Vagina (tissue), 2 donors: Measurements from ENCODE around the gene MEGF10.

Experiments
- POLR2A ChIP-seq, 2 donors: fragments of 450-650 bp; IDR thresholded peaks; one replicate each; pipeline ENCODE4 v1.6.1; 2017; ENCODE audit warnings: antibody characterized with exemption in 2 of 2, mild to moderate bottlenecking in 2 of 2, moderate library complexity in 2 of 2
- POLR2AphosphoS5 ChIP-seq, 2 donors: sonication (generic); formaldehyde crosslinking; IDR thresholded peaks; one replicate each; pipeline ENCODE4 v1.9.0; 2017; ENCODE audit warnings: antibody characterized with exemption in 2 of 2, mild to moderate bottlenecking in 2 of 2, low read depth in 1 of 2; ENCODE audit not compliant: insufficient read depth in 1 of 2
- TF ChIP-seq, protein P1 (sequence below), 3 experiments: fragments of 450-650 bp in 2 of 3; fragments of 200-600 bp in 1 of 3; sonication (generic) in 1 of 3; IDR thresholded peaks; one replicate each; pipeline ENCODE4 v1.5.1; 2017 to 2019; ENCODE audit warnings: antibody characterized with exemption in 3 of 3, mild to moderate bottlenecking in 2 of 3, moderate library complexity in 2 of 3

DNA sequence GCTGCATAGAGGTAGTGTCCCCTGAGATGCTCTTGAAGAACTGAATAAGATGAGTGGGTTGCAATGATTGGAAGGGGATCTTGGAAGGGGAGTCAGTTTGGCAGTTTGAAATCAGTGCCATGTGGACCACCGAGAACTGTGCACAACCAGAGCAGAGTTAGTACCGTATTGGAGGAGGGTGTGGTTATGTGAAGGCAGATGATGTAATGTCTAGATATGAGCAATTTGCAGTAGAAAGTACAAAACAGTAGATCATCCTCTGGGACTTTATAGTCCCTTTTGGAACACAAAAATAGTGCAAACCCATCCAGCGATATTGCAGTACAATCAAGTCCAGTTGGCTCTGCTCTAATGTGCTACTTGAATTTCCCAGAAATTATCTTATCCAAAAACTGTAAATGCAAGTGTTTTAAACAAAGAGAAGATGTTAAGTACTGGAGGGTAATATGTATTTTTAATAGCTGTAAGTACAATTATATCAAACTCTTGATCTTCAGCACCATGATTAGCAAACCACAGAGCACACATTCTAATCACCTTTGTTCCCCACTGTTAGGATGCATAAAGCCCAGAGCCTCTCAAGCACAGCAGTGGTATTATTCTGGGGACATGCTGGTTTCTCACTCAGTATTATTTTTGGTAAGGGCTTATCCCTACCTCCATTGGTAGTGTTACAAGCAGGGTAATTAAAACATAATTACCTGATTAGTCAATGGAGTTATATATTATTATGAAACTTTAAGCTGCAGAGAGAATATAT is 41.5 kb downstream of the MEGF10 start:
- TF ChIP-seq, protein P1, sequence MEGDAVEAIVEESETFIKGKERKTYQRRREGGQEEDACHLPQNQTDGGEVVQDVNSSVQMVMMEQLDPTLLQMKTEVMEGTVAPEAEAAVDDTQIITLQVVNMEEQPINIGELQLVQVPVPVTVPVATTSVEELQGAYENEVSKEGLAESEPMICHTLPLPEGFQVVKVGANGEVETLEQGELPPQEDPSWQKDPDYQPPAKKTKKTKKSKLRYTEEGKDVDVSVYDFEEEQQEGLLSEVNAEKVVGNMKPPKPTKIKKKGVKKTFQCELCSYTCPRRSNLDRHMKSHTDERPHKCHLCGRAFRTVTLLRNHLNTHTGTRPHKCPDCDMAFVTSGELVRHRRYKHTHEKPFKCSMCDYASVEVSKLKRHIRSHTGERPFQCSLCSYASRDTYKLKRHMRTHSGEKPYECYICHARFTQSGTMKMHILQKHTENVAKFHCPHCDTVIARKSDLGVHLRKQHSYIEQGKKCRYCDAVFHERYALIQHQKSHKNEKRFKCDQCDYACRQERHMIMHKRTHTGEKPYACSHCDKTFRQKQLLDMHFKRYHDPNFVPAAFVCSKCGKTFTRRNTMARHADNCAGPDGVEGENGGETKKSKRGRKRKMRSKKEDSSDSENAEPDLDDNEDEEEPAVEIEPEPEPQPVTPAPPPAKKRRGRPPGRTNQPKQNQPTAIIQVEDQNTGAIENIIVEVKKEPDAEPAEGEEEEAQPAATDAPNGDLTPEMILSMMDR (IDR thresholded peaks at IDR 0.05): no peak
- no peak for TF ChIP-seq POLR2A (IDR thresholded peaks at IDR 0.05)
- TF ChIP-seq POLR2AphosphoS5 (IDR thresholded peaks at IDR 0.05; ENCODE audit: insufficient read depth in 1 of 2, low read depth in 1 of 2): no peak
